GM03348 (cell line): ENCODE data around the gene S100A2.
"Not testable (repeated sequence)": the region's sequence is repeated elsewhere in the genome, so short reads cannot be mapped to it uniquely, and the experiment has no call there.

ENCODE experiments used
- DNase-seq: peaks from one replicate; pipeline ENCODE4 v3.0.0; 2012; ENCODE audit warnings: low spot score

The S100A2 gene

DNA sequence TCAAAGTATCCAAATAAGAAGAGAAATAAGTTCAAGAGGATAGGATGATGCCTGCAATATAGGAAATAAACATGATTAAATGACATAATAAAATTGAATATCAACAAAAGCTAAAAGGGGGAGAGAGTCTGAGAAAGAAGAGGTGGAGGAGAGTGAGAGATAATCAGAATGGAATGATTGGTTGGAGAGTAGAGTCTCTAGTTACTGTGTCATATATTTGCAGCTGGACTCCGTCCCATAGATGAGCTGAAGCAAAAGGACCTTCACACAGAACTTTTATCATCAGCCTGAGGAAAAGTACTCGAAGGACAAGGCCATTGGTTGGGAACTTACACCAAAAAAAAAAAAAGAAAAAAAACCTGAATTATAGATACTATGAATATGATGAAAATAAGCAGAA lies 22.8 kb upstream of the S100A2 start:
- no peak for DNase-seq

DNA sequence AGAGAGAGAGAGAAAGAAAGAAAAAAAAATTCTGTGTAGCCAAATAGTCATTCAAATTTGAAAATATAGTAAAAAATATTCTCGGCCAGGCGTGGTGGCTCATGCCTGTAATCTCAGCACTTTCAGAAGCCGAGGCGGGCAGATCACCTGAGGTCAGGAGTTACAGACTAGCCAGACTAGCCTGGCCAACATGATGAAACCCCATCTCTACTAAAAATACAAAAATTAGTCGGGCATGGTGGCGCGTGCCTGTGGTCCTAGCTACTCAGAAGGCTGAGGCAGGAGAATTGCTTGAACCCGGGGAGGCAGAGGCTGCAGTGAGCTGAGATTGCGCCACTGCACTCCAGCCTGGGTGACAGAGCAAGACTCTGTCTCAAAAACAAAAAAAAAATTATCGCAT lies 22.4 kb upstream of the S100A2 start:
- not testable (repeated sequence) for DNase-seq

DNA sequence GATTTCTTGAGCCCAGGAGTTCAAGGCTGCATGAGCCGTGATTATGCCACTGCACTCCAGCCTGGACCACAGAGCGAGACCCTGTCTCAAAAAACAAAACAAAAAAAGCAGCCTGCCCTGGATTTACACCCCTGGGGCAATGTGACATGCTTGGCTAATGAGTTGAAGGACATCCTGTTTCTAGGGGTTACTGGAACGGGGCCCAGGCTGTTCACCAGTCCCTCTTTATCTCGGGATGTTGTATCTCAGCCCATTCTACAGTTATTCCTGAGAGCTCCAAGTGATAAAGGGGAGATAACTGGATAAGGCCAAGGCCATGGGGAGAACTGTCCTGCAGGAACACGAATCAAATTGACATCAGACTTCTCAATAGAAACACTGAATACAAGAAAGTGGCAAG lies 21.7 kb upstream of the S100A2 start:
- DNase-seq, result no peak

DNA sequence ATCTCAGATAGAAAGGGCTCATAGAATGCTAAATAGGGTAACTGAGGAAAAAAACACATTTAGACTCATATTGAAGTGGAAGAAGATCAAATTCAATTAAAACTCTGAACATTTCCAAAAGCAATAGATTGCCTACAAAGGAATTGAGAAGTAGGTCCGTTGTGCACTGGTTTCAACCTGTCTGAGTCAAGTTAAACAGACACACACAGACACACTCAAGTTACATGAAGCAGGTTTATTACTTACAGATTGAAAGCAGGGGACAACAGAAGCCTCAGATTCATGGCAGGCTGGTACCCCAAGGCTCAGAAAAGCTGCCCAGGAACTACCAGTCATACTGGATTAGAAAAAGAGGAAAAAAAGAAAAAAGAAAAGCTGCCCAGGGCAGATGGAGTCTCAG lies 20.7 kb upstream of the S100A2 start:
- no peak for DNase-seq

DNA sequence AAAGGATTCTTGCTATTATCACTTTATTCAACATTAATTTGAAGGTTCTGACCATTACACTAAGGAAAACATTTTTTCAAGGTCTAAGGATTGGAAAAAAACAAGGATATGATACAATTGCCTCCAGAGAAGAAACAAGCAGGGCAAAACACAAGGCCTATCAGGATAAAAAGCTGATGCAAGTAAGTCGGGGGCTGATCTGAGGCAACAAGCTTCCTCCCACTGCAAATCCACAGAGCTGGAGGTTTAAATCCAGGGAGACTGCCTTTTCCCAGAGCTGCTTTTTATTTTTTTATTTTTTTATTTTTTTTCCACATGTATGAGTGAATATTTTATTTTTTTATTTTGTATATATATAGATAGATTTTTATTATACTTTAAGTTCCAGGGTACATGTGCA lies 19.4 kb upstream of the S100A2 start:
- DNase-seq, result no peak

DNA sequence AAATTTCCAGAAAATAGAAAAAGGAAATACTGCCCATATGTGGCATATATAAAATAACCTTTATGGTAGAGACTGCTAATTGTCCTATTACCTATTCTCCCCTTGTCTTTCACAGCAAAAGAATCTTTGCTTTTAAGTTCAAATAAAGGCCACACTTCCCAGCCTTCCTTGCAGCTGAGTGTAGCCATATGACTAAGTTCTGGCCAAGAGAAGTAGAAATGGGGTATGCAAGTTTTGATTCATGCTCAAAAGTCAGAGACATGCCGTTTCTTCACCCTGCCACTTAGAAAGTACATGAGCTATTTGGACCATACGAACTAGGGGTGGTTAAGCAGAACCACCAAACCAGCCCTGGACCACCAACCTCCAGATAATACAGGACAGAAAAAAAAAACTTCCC lies 18.3 kb upstream of the S100A2 start:
- DNase-seq, result no peak

DNA sequence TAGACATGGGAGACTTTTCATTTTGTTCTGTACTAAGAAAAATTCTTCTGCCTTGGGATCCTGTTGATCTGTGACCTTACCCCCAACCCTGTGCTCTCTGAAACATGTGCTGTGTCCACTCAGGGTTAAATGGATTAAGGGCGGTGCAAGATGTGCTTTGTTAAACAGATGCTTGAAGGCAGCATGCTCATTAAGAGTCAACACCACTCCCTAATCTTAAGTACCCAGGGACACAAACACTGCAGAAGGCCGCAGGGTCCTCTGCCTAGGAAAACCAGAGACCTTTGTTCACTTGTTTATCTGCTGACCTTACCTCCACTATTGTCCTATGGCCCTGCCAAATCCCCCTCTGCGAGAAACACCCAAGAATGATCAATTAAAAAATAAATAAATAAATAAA lies 17.9 kb upstream of the S100A2 start:
- DNase-seq, result not testable (repeated sequence)

DNA sequence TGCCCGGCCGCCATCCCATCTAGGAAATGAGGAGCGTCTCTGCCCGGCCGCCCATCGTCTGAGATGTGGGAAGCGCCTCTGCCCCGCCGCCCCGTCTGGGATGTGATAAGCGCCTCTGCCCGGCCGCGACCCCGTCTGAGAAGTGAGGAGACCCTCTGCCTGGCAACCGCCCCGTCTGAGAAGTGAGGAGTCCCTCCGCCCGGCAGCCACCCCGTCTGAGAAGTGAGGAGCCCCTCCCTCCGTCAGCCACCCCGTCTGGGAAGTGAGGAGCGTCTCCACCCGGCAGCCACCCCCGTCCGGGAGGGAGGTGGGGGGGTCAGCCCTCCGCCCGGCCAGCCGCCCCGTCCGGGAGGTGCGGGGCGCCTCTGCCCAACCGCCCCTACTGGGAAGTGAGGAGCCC lies 17.2 kb upstream of the S100A2 start:
- DNase-seq, result not testable (repeated sequence)

DNA sequence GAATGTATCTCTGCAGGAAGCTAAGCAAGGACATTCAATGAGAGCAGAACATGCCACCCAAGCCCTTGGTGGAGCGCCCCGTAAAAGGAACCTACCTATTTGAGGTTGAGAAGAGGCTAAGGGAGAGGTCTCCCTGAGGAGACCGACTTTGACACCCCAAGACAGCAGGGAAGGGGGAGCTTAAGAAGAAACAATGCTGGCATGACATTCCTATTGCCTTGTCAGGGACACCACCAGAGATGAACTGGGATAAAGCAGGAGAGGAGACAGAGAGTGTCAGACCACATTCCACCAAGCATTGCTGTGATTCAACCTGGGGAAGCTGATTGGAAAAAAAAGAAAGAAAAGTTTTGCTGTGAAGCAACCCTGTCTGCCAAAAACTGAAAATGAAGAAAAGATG lies 13.3 kb upstream of the S100A2 start:
- DNase-seq, result peak; percentile 23

DNA sequence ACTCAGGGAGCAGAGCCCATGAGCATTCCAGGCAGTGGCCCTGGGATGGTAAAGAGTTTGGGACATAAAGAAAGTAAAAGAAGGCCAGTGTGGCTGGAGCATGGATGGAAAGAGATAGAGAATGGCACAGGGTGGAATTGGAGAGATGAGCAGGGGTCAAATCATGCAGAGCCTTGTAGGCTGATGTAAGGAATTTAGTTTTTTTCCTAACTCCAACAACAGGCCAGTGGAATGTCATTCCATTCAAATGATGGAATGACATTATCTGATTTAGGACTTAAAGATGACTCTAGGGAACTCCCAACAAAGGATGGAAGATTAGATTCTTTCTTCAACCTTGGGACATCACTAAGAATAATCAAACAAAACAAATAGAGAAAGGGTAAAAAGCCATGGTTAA lies 12.8 kb upstream of the S100A2 start:
- DNase-seq, result peak; percentile 56

DNA sequence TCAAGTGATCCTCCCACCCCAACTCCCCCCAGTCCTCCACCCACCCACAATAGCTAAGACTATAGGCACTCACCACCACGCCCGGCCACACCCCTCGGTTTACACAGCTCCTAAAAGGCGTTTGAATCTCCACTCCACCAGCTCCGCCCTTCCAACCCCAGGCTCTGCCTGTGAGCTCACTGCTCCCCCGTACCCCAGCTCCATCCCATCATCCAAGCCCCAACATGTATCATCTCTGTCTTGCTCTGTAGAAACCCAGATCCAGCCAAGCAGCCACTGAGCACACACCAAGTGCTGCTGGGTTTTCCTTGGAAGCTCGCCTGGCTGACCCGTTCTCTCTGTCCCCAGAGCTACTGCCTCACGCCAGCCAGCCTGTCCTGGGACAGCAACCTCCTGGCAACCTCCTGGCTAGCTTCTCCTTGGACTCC lies 12.0 kb upstream of the S100A2 start:
- DNase-seq, result no peak

DNA sequence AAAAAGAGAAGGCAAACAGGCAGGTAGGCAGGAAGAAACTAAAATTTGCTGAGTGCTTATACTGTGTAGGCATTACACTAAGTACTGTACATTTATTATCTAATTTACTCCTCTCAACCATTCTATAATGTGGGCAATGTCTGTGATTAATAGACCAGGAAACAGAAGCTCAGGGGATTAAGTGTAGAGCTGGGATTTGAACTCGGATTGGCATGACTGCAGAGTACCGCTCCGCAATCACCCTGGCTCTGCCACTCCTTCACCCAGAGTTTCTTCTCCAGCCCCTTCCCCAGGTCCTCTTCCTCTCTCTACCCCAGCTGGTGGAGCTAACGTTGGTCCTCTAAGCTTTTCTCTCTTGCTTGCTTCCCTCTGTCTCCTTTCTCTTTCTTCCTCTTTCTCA lies 11.5 kb upstream of the S100A2 start:
- DNase-seq, result no peak

DNA sequence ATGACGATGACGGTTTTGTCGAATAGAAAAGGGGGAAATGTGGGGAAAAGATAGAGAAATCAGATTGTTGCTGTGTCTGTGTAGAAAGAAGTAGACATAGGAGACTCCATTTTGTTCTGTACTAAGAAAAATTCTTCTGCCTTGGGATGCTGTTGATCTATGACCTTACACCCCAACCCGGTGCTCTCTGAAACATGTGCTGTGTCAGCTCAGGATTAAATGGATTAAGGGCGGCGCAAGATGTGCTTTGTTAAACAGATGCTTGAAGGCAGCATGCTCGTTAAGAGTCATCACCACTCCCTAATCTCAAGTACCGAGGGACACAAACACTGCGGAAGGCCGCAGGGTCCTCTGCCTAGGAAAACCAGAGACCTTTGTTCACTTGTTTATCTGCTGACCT lies 9.9 kb upstream of the S100A2 start:
- DNase-seq, result not testable (repeated sequence)

DNA sequence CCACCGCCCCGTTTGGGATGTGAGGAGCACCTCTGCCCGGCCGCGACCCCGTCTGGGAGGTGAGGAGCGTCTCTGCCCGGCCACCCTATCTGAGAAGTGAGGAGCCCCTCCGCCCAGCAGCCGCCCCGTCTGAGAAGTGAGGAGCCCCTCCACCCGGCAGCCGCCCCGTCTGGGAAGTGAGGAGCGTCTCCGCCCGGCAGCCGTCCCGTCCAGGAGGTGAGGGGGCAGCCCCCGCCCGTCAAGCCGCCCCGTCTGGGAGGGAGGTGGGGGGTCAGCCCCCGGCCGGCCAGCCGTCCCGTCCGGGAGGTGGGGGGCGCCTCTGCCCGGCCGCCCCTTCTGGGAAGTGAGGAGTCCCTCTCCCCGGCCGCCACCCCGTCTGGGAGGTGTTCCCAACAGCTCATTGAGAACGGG lies 9.4 kb upstream of the S100A2 start:
- not testable (repeated sequence) for DNase-seq

DNA sequence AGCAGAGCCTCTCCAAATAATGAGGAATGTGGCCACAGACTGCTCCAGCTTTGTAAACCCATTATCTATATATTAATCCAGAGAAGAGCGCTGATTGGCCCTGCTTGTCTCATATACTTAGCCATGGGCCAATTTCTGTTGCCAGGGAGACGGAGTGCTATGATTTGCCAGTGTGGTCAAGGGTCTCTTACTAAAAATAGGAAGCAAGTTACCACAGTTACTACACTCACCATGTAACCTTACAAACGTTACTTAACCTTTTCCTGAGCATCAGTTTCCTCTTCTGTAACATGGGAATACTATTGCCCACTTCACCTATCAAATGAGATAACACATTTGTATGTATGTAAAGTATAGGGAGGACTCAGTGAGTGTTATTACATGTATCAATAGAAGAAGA lies 7.7 kb upstream of the S100A2 start:
- no peak for DNase-seq

DNA sequence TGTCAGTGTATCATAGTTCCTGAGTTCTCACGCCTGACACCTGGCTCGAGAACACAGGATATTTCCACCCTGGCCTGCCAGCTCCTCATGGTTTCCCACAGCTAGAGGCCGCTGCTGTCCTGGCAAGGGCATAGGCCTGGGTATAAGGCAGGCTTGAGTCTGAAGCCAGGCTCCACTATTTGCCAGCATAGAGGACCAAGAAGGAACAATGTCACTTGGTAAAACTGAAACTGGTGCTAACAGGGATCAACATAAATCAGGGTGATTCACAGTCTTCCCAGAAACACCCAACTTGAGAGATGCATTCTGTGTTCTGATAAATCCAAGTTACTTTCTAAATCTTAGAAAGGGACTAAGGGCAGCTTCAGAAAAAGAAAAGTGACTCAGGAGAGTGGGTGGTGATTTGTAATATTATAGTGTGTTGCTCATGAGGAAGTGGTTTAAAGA lies 6.9 kb upstream of the S100A2 start:
- peak; percentile 84 for DNase-seq

DNA sequence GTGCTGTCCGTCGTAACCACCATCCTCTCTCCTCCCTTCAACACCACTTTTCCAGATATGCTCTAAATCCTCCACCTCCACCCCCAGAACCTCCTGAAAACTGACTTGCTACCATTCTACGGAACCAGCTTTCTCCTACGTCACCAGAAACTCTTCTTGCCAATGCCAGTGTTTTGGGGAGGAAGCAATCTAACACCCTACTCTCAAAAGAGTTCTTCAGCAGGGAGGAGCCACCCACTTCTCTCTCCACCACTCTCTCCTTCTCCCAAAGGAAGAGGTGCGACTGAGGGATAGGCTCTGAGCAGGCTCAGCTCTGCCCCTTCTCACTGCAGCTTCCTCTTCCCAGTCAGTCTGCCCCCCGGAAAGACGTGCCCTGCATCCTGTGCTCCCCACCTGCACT lies 6.1 kb upstream of the S100A2 start:
- no peak for DNase-seq

DNA sequence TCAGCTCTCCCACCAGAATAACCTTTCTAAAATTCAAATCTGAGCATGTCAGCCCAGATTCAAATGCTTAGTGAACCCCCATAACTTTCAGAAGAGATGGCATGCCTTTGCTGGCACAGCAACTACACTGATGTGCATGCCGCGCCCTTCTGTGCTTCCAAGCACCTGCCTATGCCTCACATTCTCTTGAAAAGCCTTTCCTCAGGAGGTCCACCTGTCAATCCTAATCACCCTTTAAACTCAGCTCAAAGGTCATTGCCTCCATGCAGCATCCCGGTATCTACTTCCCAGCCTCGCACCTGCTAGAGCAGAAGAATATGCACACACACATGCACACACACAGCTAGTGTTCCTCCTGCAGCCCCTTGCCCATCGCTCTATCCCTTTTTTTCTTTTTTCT lies 5.2 kb upstream of the S100A2 start:
- no peak for DNase-seq

DNA sequence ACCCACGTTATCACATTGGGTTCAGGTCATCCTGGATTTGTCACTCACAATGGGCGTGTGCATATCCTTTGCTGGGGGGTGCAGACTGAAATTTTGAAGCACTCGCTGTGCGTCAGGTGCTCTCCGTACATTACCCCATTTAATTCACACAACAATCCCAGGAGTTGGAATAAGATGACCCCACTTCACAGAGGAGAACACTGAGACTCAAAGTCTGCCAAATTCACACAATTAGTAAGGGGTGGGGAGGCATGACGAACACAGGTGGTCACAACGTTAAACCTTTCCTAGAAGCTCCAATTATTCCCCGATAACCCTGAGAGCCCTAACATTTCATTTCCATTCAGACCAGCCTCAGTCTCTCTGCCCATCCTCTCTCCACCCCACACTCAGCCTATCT lies 3.8 kb upstream of the S100A2 start:
- DNase-seq, result no peak

DNA sequence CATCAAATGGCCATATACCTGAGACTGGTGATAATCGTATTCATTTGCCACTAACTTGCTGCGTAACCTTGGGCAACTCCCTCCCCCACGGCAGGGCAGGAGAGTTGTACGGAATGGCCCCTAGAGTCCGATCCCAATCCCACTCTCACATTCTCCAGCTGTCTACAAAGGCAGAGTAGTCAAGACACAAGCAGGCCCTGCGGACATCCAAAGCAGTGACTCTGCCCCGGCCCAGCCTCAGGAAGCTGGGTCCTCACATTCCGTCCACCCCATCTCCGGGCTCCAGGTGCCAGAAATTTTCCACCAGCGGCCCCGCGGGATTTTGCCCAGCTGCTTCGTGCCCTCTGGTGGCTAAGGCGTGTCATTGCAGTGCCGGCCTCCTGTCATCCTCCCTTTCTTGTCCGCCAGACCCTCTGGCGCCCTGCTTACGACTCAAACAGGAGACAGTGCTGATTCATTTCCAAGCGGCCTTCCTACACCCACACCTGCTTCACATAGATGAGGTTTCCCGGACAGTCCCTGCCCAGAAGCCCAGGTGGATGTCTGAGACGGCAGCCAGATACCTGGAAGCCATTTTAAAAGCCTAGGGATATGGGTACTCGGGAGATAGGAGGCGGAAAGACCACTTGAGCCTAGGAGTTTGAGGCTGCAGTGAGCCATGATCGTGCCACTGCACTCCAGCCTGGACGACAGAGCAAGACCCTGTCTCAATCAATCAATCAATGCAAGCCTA lies 2.9 kb upstream of the S100A2 start:
- peak; percentile 93 for DNase-seq

DNA sequence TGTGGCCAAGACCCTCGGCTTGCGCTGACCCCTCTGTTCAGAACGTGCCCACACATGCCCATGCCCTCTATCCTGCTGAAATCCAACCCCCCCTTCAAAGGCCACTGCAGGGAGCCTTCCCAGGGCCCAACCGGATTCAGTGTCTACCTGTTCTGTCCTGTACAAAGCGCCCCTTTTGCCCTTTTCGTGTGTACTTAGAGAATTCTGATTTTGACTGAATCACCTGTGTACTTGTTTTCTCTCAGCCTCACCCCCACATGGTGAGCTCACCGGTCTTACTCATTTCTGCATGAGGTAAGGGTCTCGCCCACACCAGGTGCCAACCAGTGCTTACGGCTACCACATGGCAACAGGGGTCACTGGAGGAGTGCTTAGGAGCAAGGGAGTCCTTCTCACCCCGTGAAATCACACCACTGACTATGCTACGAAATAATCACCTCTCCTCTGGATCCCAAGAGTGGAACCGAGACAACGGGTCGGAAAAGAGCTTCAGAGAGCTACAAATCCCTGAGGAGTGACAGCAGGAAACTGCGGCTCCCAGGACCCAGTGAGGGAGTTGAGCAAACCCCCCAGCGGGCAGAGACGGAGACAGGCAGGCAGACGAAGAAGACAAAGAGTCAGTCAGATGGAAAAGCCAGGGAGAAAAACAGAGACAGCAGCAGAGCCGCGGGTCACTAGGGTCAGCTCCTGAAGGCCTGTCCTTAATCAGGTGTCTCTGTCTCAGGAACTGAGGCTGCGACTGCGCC lies 2.1 kb upstream of the S100A2 start:
- no peak for DNase-seq

DNA sequence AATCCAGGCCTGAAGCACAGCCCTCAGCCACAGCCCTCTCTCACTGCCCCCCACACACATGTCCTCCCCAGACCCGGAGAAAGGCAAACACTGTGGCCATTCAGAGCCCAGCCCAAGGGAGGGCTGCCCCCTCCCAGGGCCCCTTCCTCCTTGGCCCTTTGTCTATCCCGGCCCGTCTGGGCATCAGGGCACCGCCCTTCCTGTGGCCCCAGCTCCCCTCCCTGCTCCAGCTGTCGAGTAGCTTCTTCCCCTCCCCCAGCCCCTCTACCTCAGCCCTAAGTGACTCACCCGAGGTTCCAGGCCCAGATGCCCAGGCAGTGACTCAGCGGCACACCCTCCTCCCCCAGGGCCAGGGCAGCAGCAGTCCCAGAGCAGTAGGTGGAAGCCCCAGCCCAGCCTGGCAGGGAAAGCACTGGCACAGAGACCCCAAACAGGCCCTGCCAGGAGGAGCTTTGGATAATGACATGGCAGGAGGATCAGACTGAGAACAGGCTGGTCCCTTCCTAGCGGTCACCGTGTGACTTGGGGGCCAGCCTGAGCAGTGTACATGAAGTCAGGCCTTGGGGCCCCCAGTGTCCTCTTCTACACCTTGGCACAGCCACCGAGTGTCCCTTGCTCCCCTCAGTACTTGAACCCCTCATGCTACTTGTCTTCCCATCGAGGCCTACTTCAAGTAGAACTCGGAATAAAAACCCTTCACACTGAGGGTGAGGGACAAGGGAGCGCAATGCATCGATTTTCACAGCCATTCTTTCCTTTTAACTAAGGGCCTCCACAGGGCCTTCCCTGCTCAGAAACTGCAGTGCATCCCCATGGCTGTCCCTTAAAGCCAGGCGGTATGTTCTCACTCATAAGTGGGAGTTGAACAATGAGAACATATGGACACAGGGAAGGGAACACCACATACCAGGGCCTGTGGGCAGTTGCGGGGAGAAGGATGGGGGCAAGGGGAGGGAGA lies 1.0 kb upstream of the S100A2 start:
- peak; percentile 98 for DNase-seq

DNA sequence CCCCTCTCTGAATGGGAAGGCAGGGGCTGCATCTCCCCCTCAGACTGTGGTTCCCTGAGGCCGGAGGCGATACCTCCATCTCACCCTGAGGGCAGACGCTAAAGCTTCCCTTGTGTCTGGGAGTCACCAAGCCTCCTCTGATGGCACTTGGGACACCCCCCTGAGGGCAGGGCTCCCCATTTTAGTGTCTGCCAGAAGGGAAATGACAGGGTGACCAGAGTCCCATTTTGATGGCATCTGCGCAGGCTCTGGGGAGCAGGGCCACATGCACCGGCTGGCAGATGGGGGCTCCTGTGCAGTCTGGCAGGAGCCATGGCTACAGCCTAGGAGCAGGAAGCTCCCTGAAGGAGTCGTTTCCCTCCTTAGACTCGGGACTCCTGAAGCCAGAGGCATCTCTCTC lies 1.7 kb downstream of the S100A2 start:
- DNase-seq, result no peak
